CD8-positive, alpha-beta memory T cell (primary cell): ENCODE results near the gene PPIE. TPM values are rescaled to one million over a fixed set of nuclear protein-coding genes. Genes with fewer than 3 reads are reported as not detected.

ENCODE experiments used
- CTCF ChIA-PET: fragments of 350-600 bp; sonication (Branson Sonifier 250); formaldehyde crosslinking; loops from one replicate; lab custom pipeline; 2021; ENCODE audit warnings: antibody characterized with exemption; lab: Charles Lee
- POLR2A ChIA-PET: fragments of 350-600 bp; sonication (Branson Sonifier 250); formaldehyde crosslinking; loops from one replicate; lab custom pipeline; 2021; ENCODE audit warnings: antibody characterized with exemption; lab: Charles Lee
- DNase-seq, 5 donors: peaks; one replicate each; pipeline versions ENCODE4 v3.0.0 to v3.0.0-alpha.2; 2020 to 2022; ENCODE audit warnings: mixed read lengths in 1 of 5
- H3K27ac ChIP-seq: one replicate; pipeline ENCODE4 v1.7.0; 2013; ENCODE audit warnings: low read depth, mild to moderate bottlenecking, low read length, moderate library complexity
- H3K27me3 ChIP-seq: 2 replicates; pipeline ENCODE4 v1.7.0; 2013; ENCODE audit warnings: low read length, mild to moderate bottlenecking; ENCODE audit not compliant: insufficient read depth, poor library complexity, severe bottlenecking
- H3K36me3 ChIP-seq: 2 replicates; pipeline ENCODE4 v1.7.0; 2013; ENCODE audit warnings: mild to moderate bottlenecking, low read length, moderate library complexity; ENCODE audit not compliant: insufficient read depth
- H3K4me1 ChIP-seq: 2 replicates; pipeline ENCODE4 v1.7.0; 2013; ENCODE audit warnings: mild to moderate bottlenecking, low read length, moderate library complexity; ENCODE audit not compliant: insufficient read depth
- H3K4me3 ChIP-seq: 2 replicates; pipeline ENCODE4 v1.7.0; 2013; ENCODE audit warnings: mild to moderate bottlenecking, low read length
- H3K9me3 ChIP-seq: 2 replicates; pipeline ENCODE4 v1.7.0; 2013; ENCODE audit warnings: mild to moderate bottlenecking, low read length
- H3K27ac Mint-ChIP-seq, 8 donors: one replicate each; pipeline ENCODE4 v1.8.0; 2020 to 2021; ENCODE audit warnings: mixed read lengths in 8 of 8, mild to moderate bottlenecking in 6 of 8, inconsistent platforms in 3 of 8, moderate library complexity in 3 of 8
- H3K27me3 Mint-ChIP-seq, 2 donors: one replicate each; pipeline ENCODE4 v1.8.0; 2020 to 2021; ENCODE audit warnings: mixed read lengths in 2 of 2, mild to moderate bottlenecking in 1 of 2, moderate library complexity in 1 of 2
- H3K36me3 Mint-ChIP-seq, 3 donors: one replicate each; pipeline ENCODE4 v1.8.0; 2020 to 2021; ENCODE audit warnings: mixed read lengths in 3 of 3, inconsistent platforms in 1 of 3, mild to moderate bottlenecking in 1 of 3
- H3K4me1 Mint-ChIP-seq, 3 donors: one replicate each; pipeline ENCODE4 v1.8.0; 2020 to 2021; ENCODE audit warnings: mixed read lengths in 3 of 3, inconsistent platforms in 1 of 3, mild to moderate bottlenecking in 1 of 3
- H3K4me3 Mint-ChIP-seq, 7 donors: one replicate each; pipeline ENCODE4 v1.8.0; 2020 to 2021; ENCODE audit warnings: mixed read lengths in 7 of 7, mild to moderate bottlenecking in 6 of 7, moderate library complexity in 4 of 7, inconsistent platforms in 2 of 7
- H3K9me3 Mint-ChIP-seq, 5 donors: one replicate each; pipeline ENCODE4 v1.8.0; 2020 to 2022; ENCODE audit warnings: mixed read lengths in 5 of 5, mild to moderate bottlenecking in 3 of 5, moderate library complexity in 2 of 5, inconsistent platforms in 1 of 5
- polyA plus RNA-seq: library from polyadenylated mRNA; unstranded; fragments of 300-500 nt; fragmentation: Illumina TruSeq; gene quantifications from one replicate; pipeline ENCODE4 v1.2.3, GENCODE V29; 2021
- total RNA-seq, 2 experiments: library from RNA; stranded (reverse); gene quantifications; one replicate each; pipeline ENCODE4 v1.2.3, GENCODE V29; 2021

PPIE gene
- total and polyA plus RNA-seq, 3 experiments from 2014 or later, result 61.2 to 78.3 (median 65.2) TPM

- Histone ChIP-seq H3K36me3 (no peaks in the 10 kb centered on the region), H3K27ac (no peak overlapping the region), H3K9me3 (no peaks in the 10 kb centered on the region), H3K4me3 (no peak overlapping the region), H3K4me1 (no peaks in the 10 kb centered on the region), H3K27me3 (no peaks in the 10 kb centered on the region)
- CTCF ChIA-PET, result no interaction called here
- DNase-seq, result no peak
- peaks cover 0 to 5% (median 2%) of the 10 kb centered on the region in 5 donors for H3K9me3 Mint-ChIP-seq
- no peak overlapping the region for H3K27ac Mint-ChIP-seq
- no peaks in the 10 kb centered on the region for H3K4me1 Mint-ChIP-seq
- POLR2A ChIA-PET, result no interaction called here
- no peak overlapping the region for H3K4me3 Mint-ChIP-seq
- peaks cover 4 to 9% (median 5%) of the 10 kb centered on the region in 3 donors for H3K36me3 Mint-ChIP-seq
- H3K27me3 Mint-ChIP-seq, result peaks cover 0 to 4% of the 10 kb centered on the region in 2 donors
Measured at GRCh38 chr1:39808784-39809517, 70.3 kb downstream of the PPIE start.

- Mint-ChIP-seq H3K36me3 (peaks cover 0 to 1% (median 0%) of the 10 kb centered on the region in 3 donors), H3K4me1 (peaks cover 5 to 11% (median 6%) of the 10 kb centered on the region in 3 donors), H3K27ac (no peak overlapping the region), H3K27me3 (peaks cover 3 to 14% of the 10 kb centered on the region in 2 donors), H3K4me3 (no peak overlapping the region), H3K9me3 (no peaks in the 10 kb centered on the region)
- no peak overlapping the region for H3K4me3 ChIP-seq
- DNase-seq, result no peak
- ChIA-PET POLR2A (no interaction called here), CTCF (no interaction called here)
- peaks cover 5% of the 10 kb centered on the region for H3K27me3 ChIP-seq
- H3K4me1 ChIP-seq, result peaks cover 5% of the 10 kb centered on the region
- H3K27ac ChIP-seq, result no peak overlapping the region
- H3K9me3 ChIP-seq, result no peaks in the 10 kb centered on the region
- H3K36me3 ChIP-seq, result no peaks in the 10 kb centered on the region
Measured at GRCh38 chr1:39812913-39813312, 74.2 kb downstream of the PPIE start.

Other genes starting within 250 kb of the PPIE start
- gene BMP8A, start 247.2 kb upstream of the PPIE start, total RNA-seq, result under 1 TPM in 1 of 2 experiments, not detected in 1; 0.18 TPM
- gene BMP8A, start 247.2 kb upstream of the PPIE start, polyA plus RNA-seq, result not detected
- 100 to 1,000 TPM; 429 to 437 TPM for gene PABPC4, start 162.1 kb upstream of the PPIE start, total RNA-seq
- 21.8 TPM for gene PABPC4, start 162.1 kb upstream of the PPIE start, polyA plus RNA-seq
- gene HEYL, start 99.2 kb upstream of the PPIE start, total RNA-seq, result under 1 TPM; 0.07 to 0.09 TPM
- not detected for gene HEYL, start 99.2 kb upstream of the PPIE start, polyA plus RNA-seq
- gene NT5C1A, start 66.8 kb upstream of the PPIE start, total RNA-seq, result not detected
- gene NT5C1A, start 66.8 kb upstream of the PPIE start, polyA plus RNA-seq, result not detected
- 1 to 10 TPM; 1.9 to 2.0 TPM for gene HPCAL4, start 47.4 kb upstream of the PPIE start, total RNA-seq
- gene HPCAL4, start 47.4 kb upstream of the PPIE start, polyA plus RNA-seq, result 2.5 TPM
- gene OXCT2, start 32.5 kb downstream of the PPIE start, total RNA-seq, result 1 to 10 TPM; 2.2 to 2.3 TPM
- gene OXCT2, start 32.5 kb downstream of the PPIE start, polyA plus RNA-seq, result not detected
- 1 to 10 TPM in 1 of 2 experiments, under 1 TPM in 1; 0.91 to 1.2 TPM for gene BMP8B, start 50.0 kb downstream of the PPIE start, total RNA-seq
- gene BMP8B, start 50.0 kb downstream of the PPIE start, polyA plus RNA-seq, result 0.14 TPM
- gene TRIT1, start 144.6 kb downstream of the PPIE start, total RNA-seq, result 10 to 100 TPM; 33.1 to 34.0 TPM
- 10.3 TPM for gene TRIT1, start 144.6 kb downstream of the PPIE start, polyA plus RNA-seq
- under 1 TPM in 1 of 2 experiments, not detected in 1; 0.24 TPM for gene MYCL, start 163.0 kb downstream of the PPIE start, total RNA-seq
- gene MYCL, start 163.0 kb downstream of the PPIE start, polyA plus RNA-seq, result not detected
- gene MFSD2A, start 216.3 kb downstream of the PPIE start, total RNA-seq, result 10 to 100 TPM; 23.8 to 28.7 TPM
- 0.13 TPM for gene MFSD2A, start 216.3 kb downstream of the PPIE start, polyA plus RNA-seq